Fibroblast of lung (primary cell): ENCODE measurements around the gene ARRDC1.

ENCODE experiments used
- EZH2 ChIP-seq: IDR thresholded peaks from 2 replicates; pipeline ENCODE4 v1.5.1; 2012; ENCODE audit warnings: low read length, control low read depth, mild to moderate bottlenecking; ENCODE audit errors: missing control alignments
- TF ChIP-seq, protein P1 (sequence below), 2 donors: IDR thresholded peaks in 1 of 2; conservative IDR thresholded peaks in 1 of 2; 1 replicate in 1 of 2; 2 replicates in 1 of 2; pipeline ENCODE4 v1.5.1; 2011 to 2012; ENCODE audit warnings: low read length in 2 of 2, control low read depth in 1 of 2, inconsistent platforms in 1 of 2, low read depth in 1 of 2, mild to moderate bottlenecking in 1 of 2

DNA sequence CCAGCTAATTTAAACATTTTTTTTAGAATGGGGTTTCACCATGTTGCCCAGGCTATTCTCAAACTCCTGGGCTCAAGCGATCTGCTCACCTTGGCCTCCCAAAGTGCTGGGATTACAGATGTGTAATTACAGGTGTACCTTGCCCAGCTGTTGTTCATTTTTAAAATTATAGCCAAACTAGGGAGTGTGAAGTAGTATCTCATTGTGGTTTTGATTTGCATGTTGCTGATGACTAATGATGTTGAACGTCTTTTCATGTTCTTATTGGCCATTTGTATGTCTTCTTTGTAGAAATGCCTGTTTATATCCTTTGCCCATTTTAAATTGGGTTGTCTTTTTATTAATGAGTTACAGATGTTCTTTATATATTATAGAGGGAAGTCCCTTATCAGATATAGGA lies 44.8 kb downstream of the ARRDC1 start:
- TF ChIP-seq, protein P1, sequence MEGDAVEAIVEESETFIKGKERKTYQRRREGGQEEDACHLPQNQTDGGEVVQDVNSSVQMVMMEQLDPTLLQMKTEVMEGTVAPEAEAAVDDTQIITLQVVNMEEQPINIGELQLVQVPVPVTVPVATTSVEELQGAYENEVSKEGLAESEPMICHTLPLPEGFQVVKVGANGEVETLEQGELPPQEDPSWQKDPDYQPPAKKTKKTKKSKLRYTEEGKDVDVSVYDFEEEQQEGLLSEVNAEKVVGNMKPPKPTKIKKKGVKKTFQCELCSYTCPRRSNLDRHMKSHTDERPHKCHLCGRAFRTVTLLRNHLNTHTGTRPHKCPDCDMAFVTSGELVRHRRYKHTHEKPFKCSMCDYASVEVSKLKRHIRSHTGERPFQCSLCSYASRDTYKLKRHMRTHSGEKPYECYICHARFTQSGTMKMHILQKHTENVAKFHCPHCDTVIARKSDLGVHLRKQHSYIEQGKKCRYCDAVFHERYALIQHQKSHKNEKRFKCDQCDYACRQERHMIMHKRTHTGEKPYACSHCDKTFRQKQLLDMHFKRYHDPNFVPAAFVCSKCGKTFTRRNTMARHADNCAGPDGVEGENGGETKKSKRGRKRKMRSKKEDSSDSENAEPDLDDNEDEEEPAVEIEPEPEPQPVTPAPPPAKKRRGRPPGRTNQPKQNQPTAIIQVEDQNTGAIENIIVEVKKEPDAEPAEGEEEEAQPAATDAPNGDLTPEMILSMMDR (conservative IDR thresholded peaks at IDR 0.05 in 1 of 2, IDR thresholded peaks at IDR 0.05 in 1 of 2; ENCODE audit: low read depth in 1 of 2, low read length in 2 of 2) = no peak
- TF ChIP-seq EZH2 = no peak
